Stimulated activated CD4-positive, alpha-beta T cell treated with anti-CD3 and anti-CD28 coated beads, TNF-alpha, amount 100 ng/mL, for 1 hour (primary cell): ENCODE data around the gene BACH2.
"Not testable (repeated sequence)": the region's sequence is repeated elsewhere in the genome, so short reads cannot be mapped to it uniquely, and the experiment has no call there.

ENCODE experiments used
- DNase-seq, 3 donors: peaks; one replicate each; pipeline ENCODE4 v3.0.0-alpha.2; 2020; ENCODE audit warnings: low read depth in 3 of 3, low spot score in 1 of 3

Gene BACH2

GRCh38 chr6:90072501-90072900 lies 224.1 kb downstream of the BACH2 start:
- DNase-seq, result no peak

- no peak for DNase-seq
Measured at GRCh38 chr6:90068703-90069523, 227.7 kb downstream of the BACH2 start.

- DNase-seq, result no peak
Measured at GRCh38 chr6:90068264-90068663, 228.4 kb downstream of the BACH2 start.

GRCh38 chr6:90066697-90067096 lies 229.9 kb downstream of the BACH2 start:
- DNase-seq, result no peak

- no peak for DNase-seq
Measured at GRCh38 chr6:90065173-90065572, 231.5 kb downstream of the BACH2 start.

- DNase-seq, result no peak
Measured at GRCh38 chr6:90062667-90063066, 234.0 kb downstream of the BACH2 start.

GRCh38 chr6:90062051-90062450 lies 234.6 kb downstream of the BACH2 start:
- DNase-seq, result no peak

- not testable (repeated sequence) for DNase-seq
Measured at GRCh38 chr6:90059178-90059577, 237.5 kb downstream of the BACH2 start.

GRCh38 chr6:90055924-90056323 lies 240.7 kb downstream of the BACH2 start:
- not testable (repeated sequence) for DNase-seq

- DNase-seq, result not testable (repeated sequence)
Measured at GRCh38 chr6:90054193-90054592, 242.4 kb downstream of the BACH2 start.

- no peak for DNase-seq
Measured at GRCh38 chr6:90053614-90054013, 243.0 kb downstream of the BACH2 start.

- no peak for DNase-seq
Measured at GRCh38 chr6:90049295-90049694, 247.3 kb downstream of the BACH2 start.

- DNase-seq, result no peak
Measured at GRCh38 chr6:90048206-90048967, 248.3 kb downstream of the BACH2 start.

- DNase-seq, result no peak
Measured at GRCh38 chr6:90045535-90045934, 251.1 kb downstream of the BACH2 start.

- DNase-seq, result no peak
Measured at GRCh38 chr6:90044833-90045381, 251.7 kb downstream of the BACH2 start.

- DNase-seq, result no peak
Measured at GRCh38 chr6:90044182-90044832, 252.3 kb downstream of the BACH2 start.

GRCh38 chr6:90040931-90041330 lies 255.7 kb downstream of the BACH2 start:
- no peak for DNase-seq

- no peak for DNase-seq
Measured at GRCh38 chr6:90039911-90040310, 256.7 kb downstream of the BACH2 start.

- no peak for DNase-seq
Measured at GRCh38 chr6:90038961-90039653, 257.5 kb downstream of the BACH2 start.

- no peak for DNase-seq
Measured at GRCh38 chr6:90036963-90037362, 259.7 kb downstream of the BACH2 start.
